RWPE1 (cell line): ENCODE data around the gene TMEM8B.

Source experiments
- CTCF ChIA-PET: fragments of 350-600 bp; sonication (Branson Sonifier 250); formaldehyde crosslinking; extraction: SDS; loops from one replicate; lab custom pipeline; 2021; lab: Yijun Ruan, JAX
- POLR2A ChIA-PET: fragments of 400-600 bp; formaldehyde crosslinking; extraction: SDS; loops from one replicate; lab custom pipeline; 2020; ENCODE audit warnings: antibody characterized with exemption; ENCODE audit not compliant: low non-redundant PET; lab: Yijun Ruan, JAX
- DNase-seq: peaks from one replicate; pipeline ENCODE4 v3.0.0; 2012; ENCODE audit warnings: low spot score
- H3K27ac ChIP-seq: fragments of 450-650 bp; 2 replicates; pipeline ENCODE4 v1.5.1; 2017
- CTCF ChIP-seq: fragments of 450-650 bp; conservative IDR thresholded peaks from 2 replicates; pipeline ENCODE4 v1.5.1; 2017; ENCODE audit warnings: low read depth, mild to moderate bottlenecking

The TMEM8B gene

GRCh38 chr9:35841645-35841900 lies 12.5 kb downstream of the TMEM8B start:
- no peak for DNase-seq
- H3K27ac ChIP-seq, result no peak overlapping the region
- CTCF ChIA-PET, result interaction anchor here (0.6 to 1.0 kb wide), 3 partner anchors 13 to 51 kb away, joined by 3 to 4 read pairs (median 3); no protein-coding TSS in a partner anchor
- TF ChIP-seq CTCF, result no peak
- POLR2A ChIA-PET, result no interaction called here

- CTCF ChIA-PET, result interaction anchor here (0.9 to 1.0 kb wide), 2 partner anchors 40 to 52 kb away, joined by 3 read pairs; no protein-coding TSS in a partner anchor
These were observed 13.2 kb downstream of the TMEM8B start for GRCh38 chr9:35842020-35842745.

GRCh38 chr9:35842795-35843194 lies 13.8 kb downstream of the TMEM8B start:
- ChIA-PET POLR2A (no interaction called here), CTCF (no interaction called here)
- H3K27ac ChIP-seq, result no peak overlapping the region
- no peak for DNase-seq
- TF ChIP-seq CTCF, result no peak

More at GRCh38 chr9:35842020-35842745, 13.2 kb downstream of the TMEM8B start:
- H3K27ac ChIP-seq, result no peak overlapping the region
- TF ChIP-seq CTCF, result no peak
- DNase-seq, result no peak
- POLR2A ChIA-PET, result no interaction called here

- no peak for TF ChIP-seq CTCF
- no peak overlapping the region for H3K27ac ChIP-seq
- ChIA-PET CTCF (interaction anchor here (0.6 to 1.7 kb wide), 3 partner anchors 20 to 69 kb away, joined by 3 to 6 read pairs (median 4); no protein-coding TSS in a partner anchor), POLR2A (no interaction called here)
- DNase-seq, result peak; percentile 81
These were observed 15.7 kb downstream of the TMEM8B start for GRCh38 chr9:35844628-35845270.

GRCh38 chr9:35845824-35846771 lies 17.1 kb downstream of the TMEM8B start:
- no peak overlapping the region for H3K27ac ChIP-seq
- DNase-seq, result no peak
- TF ChIP-seq CTCF, result no peak
- CTCF ChIA-PET, result interaction anchor here (1.0 kb wide), 1 partner anchor 56 kb away, joined by 3 read pairs; no protein-coding TSS in a partner anchor
- POLR2A ChIA-PET, result no interaction called here
